H1 (cell line): ENCODE measurements around the gene CYP26A1. TPM values are rescaled to one million over a fixed set of nuclear protein-coding genes. Genes with fewer than 3 reads are reported as not detected.

Source experiments
- CTCF ChIA-PET: fragments of 300-600 bp; sonication (Branson Sonifier 250); formaldehyde crosslinking; loops from one replicate; lab custom pipeline; 2021; ENCODE audit not compliant: partially characterized antibody; lab: Charles Lee
- POLR2A ChIA-PET: fragments of 300-600 bp; sonication (Branson Sonifier 250); formaldehyde crosslinking; loops from one replicate; lab custom pipeline; 2021; ENCODE audit warnings: inconsistent platforms; ENCODE audit not compliant: partially characterized antibody; lab: Charles Lee
- DNase-seq, 2 experiments: peaks; one replicate each; pipeline versions ENCODE4 v3.0.0 to v3.0.0-alpha.2; 2010 to 2022; ENCODE audit warnings: low spot score in 2 of 2, low read depth in 1 of 2, mixed read lengths in 1 of 2
- FAIRE-seq: peaks from 2 replicates; lab custom pipeline; 2011; peaks lifted over from hg19 to GRCh38; lab: Jason Lieb, UNC
- H2AFZ ChIP-seq: 2 replicates; pipeline ENCODE4 v1.8.1; 2012; ENCODE audit warnings: low read length, inconsistent platforms
- H2AK5ac ChIP-seq: 2 replicates; pipeline ENCODE4 v1.6.1; 2013; ENCODE audit warnings: low read depth, low read length
- H2BK120ac ChIP-seq: replicated peaks from 2 replicates; pipeline ENCODE3; 2013; ENCODE audit warnings: low read depth, low read length, inconsistent platforms
- H2BK12ac ChIP-seq: 2 replicates; pipeline ENCODE4 v1.6.1; 2013; ENCODE audit warnings: low read depth, low read length
- H2BK15ac ChIP-seq: 2 replicates; pipeline ENCODE4 v1.6.1; 2013; ENCODE audit warnings: low read length
- H2BK20ac ChIP-seq: 2 replicates; pipeline ENCODE4 v1.6.1; 2013; ENCODE audit warnings: low read length
- H2BK5ac ChIP-seq: 2 replicates; pipeline ENCODE4 v1.6.1; 2013; ENCODE audit warnings: low read depth, low read length
- H3K14ac ChIP-seq: 2 replicates; pipeline ENCODE4 v1.6.1; 2013; ENCODE audit warnings: inconsistent platforms; ENCODE audit not compliant: insufficient read length
- H3K18ac ChIP-seq: 2 replicates; pipeline ENCODE4 v1.6.1; 2013; ENCODE audit warnings: low read length; ENCODE audit errors: extremely low read depth
- H3K23ac ChIP-seq: 2 replicates; pipeline ENCODE4 v1.6.1; 2013; ENCODE audit warnings: inconsistent platforms; ENCODE audit not compliant: insufficient read length
- H3K23me2 ChIP-seq: 2 replicates; pipeline ENCODE4 v1.6.1; 2013; ENCODE audit warnings: low read depth, low read length
- H3K27ac ChIP-seq: 2 replicates; pipeline ENCODE4 v1.6.1; 2011; ENCODE audit warnings: low read depth, low read length, inconsistent platforms
- H3K27me3 ChIP-seq, 4 experiments: replicated peaks in 1 of 4; 1 replicate in 1 of 4; 2 replicates in 3 of 4; pipeline versions ENCODE4 v1.6.1 to v1.8.1; 2011 to 2013; ENCODE audit warnings: low read length in 3 of 4, mild to moderate bottlenecking in 3 of 4, inconsistent platforms in 2 of 4, mixed read lengths in 2 of 4, moderate library complexity in 1 of 4; ENCODE audit not compliant: control insufficient read depth in 3 of 4, insufficient read depth in 3 of 4; ENCODE audit errors: extremely low read depth in 1 of 4
- H3K36me3 ChIP-seq, 4 experiments: 2 replicates each; pipeline versions ENCODE4 v1.6.1 to v1.8.1; 2011 to 2013; ENCODE audit warnings: mild to moderate bottlenecking in 4 of 4, low read length in 3 of 4, moderate library complexity in 2 of 4, control low read depth in 1 of 4, inconsistent platforms in 1 of 4; ENCODE audit not compliant: insufficient read depth in 4 of 4, control insufficient read depth in 2 of 4
- H3K4ac ChIP-seq: replicated peaks from 2 replicates; pipeline ENCODE3; 2013; ENCODE audit warnings: low read length, low read depth, mixed read lengths, inconsistent platforms; ENCODE audit not compliant: insufficient read length
- H3K4me1 ChIP-seq, 4 experiments: replicated peaks in 1 of 4; 1 replicate in 1 of 4; 2 replicates in 3 of 4; pipeline versions ENCODE4 v1.6.1 to v1.8.1; 2011 to 2013; ENCODE audit warnings: low read length in 3 of 4, inconsistent platforms in 2 of 4, mixed read lengths in 1 of 4; ENCODE audit not compliant: insufficient read depth in 4 of 4, control insufficient read depth in 3 of 4
- H3K4me2 ChIP-seq, 2 experiments: 2 replicates each; pipeline versions ENCODE4 v1.6.1 to v1.8.1; 2011 to 2013; ENCODE audit warnings: low read depth in 2 of 2, low read length in 2 of 2, control low read depth in 1 of 2, inconsistent platforms in 1 of 2, mild to moderate bottlenecking in 1 of 2; ENCODE audit not compliant: insufficient read depth in 1 of 2
- H3K4me3 ChIP-seq, 4 experiments: fragments of 200-600, 300-600 bp in 1 of 4; sonication (generic), shearing (Covaris generic), sonication (Bioruptor Twin) in 1 of 4; 2 replicates each; pipeline versions ENCODE4 v1.5.1 to v1.8.1; 2011 to 2016; ENCODE audit warnings: low read length in 4 of 4, low read depth in 3 of 4, control low read depth in 2 of 4, inconsistent platforms in 2 of 4, mild to moderate bottlenecking in 2 of 4, mixed read lengths in 1 of 4, moderate library complexity in 1 of 4; ENCODE audit not compliant: insufficient read depth in 2 of 4; ENCODE audit errors: extremely low read depth in 1 of 4
- H3K56ac ChIP-seq: replicated peaks from 2 replicates; pipeline ENCODE3; 2013; ENCODE audit warnings: low read depth, mild to moderate bottlenecking, mixed read lengths, low read length, inconsistent platforms; ENCODE audit not compliant: insufficient read length
- H3K79me1 ChIP-seq: 2 replicates; pipeline ENCODE4 v1.6.1; 2013; ENCODE audit warnings: low read depth, low read length, control low read depth
- H3K79me2 ChIP-seq, 2 experiments: 2 replicates each; pipeline versions ENCODE4 v1.6.1 to v1.8.1; 2012 to 2013; ENCODE audit warnings: low read length in 2 of 2, mild to moderate bottlenecking in 2 of 2, inconsistent platforms in 1 of 2; ENCODE audit not compliant: insufficient read depth in 2 of 2, control insufficient read depth in 1 of 2
- H3K9ac ChIP-seq, 4 experiments: replicated peaks in 1 of 4; 1 replicate in 1 of 4; 2 replicates in 3 of 4; pipeline versions ENCODE4 v1.6.1 to v1.8.1; 2011 to 2013; ENCODE audit warnings: low read depth in 3 of 4, low read length in 3 of 4, control low read depth in 2 of 4, mild to moderate bottlenecking in 2 of 4, moderate library complexity in 2 of 4, inconsistent platforms in 1 of 4; ENCODE audit errors: extremely low read depth in 1 of 4
- H3K9me3 ChIP-seq, 2 experiments: 2 replicates each; pipeline versions ENCODE4 v1.6.1 to v1.8.1; 2012 to 2013; ENCODE audit warnings: mild to moderate bottlenecking in 2 of 2, moderate library complexity in 2 of 2, control low read depth in 1 of 2, inconsistent platforms in 1 of 2, low read depth in 1 of 2, low read length in 1 of 2, mixed read lengths in 1 of 2; ENCODE audit not compliant: insufficient read depth in 2 of 2
- H4K20me1 ChIP-seq, 2 experiments: replicated peaks in 1 of 2; 2 replicates each; pipeline versions ENCODE3 to v1.8.1; 2011 to 2013; ENCODE audit warnings: inconsistent platforms in 2 of 2, low read length in 2 of 2, mild to moderate bottlenecking in 1 of 2; ENCODE audit not compliant: insufficient read depth in 2 of 2, control insufficient read depth in 1 of 2
- H4K5ac ChIP-seq: 2 replicates; pipeline ENCODE4 v1.6.1; 2013; ENCODE audit warnings: low read length, low read depth, mixed read lengths, inconsistent platforms; ENCODE audit not compliant: insufficient read length
- H4K8ac ChIP-seq: 2 replicates; pipeline ENCODE4 v1.8.0; 2013; ENCODE audit warnings: mild to moderate bottlenecking, moderate library complexity, low read length, inconsistent platforms; ENCODE audit not compliant: insufficient read depth; ENCODE audit errors: extremely low read depth
- H4K91ac ChIP-seq: replicated peaks from 2 replicates; pipeline ENCODE3; 2013; ENCODE audit warnings: low read length, mixed read lengths, inconsistent platforms; ENCODE audit not compliant: insufficient read length
- NRF1 ChIP-seq: IDR thresholded peaks from 2 replicates; pipeline ENCODE4 v1.6.1; 2011; ENCODE audit warnings: mild to moderate bottlenecking, low read depth, low read length, improper control_type of control experiment
- RAD21 ChIP-seq, 2 experiments: IDR thresholded peaks in 1 of 2; conservative IDR thresholded peaks in 1 of 2; 2 replicates each; pipeline ENCODE4 v1.6.1; 2011; ENCODE audit warnings: low read depth in 2 of 2, low read length in 2 of 2, improper control_type of control experiment in 1 of 2, inconsistent platforms in 1 of 2, mild to moderate bottlenecking in 1 of 2, moderate library complexity in 1 of 2
- WGBS, 2 experiments: shearing (Covaris generic) in 1 of 2; methylation state at CpG; one replicate each; pipeline versions ENCODE4 v1.1.6 to v1.1.7; 2013 to 2015; ENCODE audit warnings: low lambda C conversion rate in 2 of 2, mixed read lengths in 2 of 2, inconsistent platforms in 1 of 2, low coverage in 1 of 2, missing lambda C conversion rate in 1 of 2; ENCODE audit not compliant: insufficient replicate concordance in 2 of 2, insufficient coverage in 1 of 2, insufficient read length in 1 of 2; ENCODE audit errors: extremely low coverage in 1 of 2, missing lambda C conversion rate in 1 of 2; 5-methylcytosine and 5-hydroxymethylcytosine counted together
- polyA plus RNA-seq, 7 experiments: library from polyadenylated mRNA; depleted of rRNA in 3 of 7; stranded (reverse) in 5 of 7; unstranded in 2 of 7; fragments of >200 nt in 5 of 7; fragments of 200-250 nt in 2 of 7; gene quantifications; 1 replicate in 5 of 7; 2 replicates in 1 of 7; 4 replicates in 1 of 7; pipeline versions ENCODE4 v1.2.1 to v1.2.3, GENCODE V29; 2011 to 2013; ENCODE audit warnings: missing spikeins in 2 of 7, mixed read lengths in 2 of 7
- total RNA-seq: library from RNA; stranded (reverse); fragmentation: NEBNext Ultra II Directional; extraction: Animal tissue kit (Norgen Biotek cat#: 25700); gene quantifications from 2 replicates; pipeline ENCODE4 v1.2.1, GENCODE V29; 2021

CYP26A1 gene
- total and polyA plus RNA-seq, 2 of the 8 experiments (the other 6 are each of a cell fraction or from before 2014, with no cell fraction given) = 5.0 to 9.1 TPM

- Histone ChIP-seq H3K79me2 (no peaks in the 10 kb centered on the region), H3K18ac (no peak overlapping the region), H2BK15ac (no peak overlapping the region), H3K4ac (no peak overlapping the region), H2BK12ac (no peak overlapping the region), H4K91ac (no peak overlapping the region), H3K23ac (no peak overlapping the region), H2BK120ac (no peak overlapping the region), H3K4me2 (no peak overlapping the region), H3K36me3 (no peaks in the 10 kb centered on the region), H3K14ac (no peak overlapping the region), H2BK5ac (no peak overlapping the region), H2AK5ac (no peak overlapping the region), H3K9me3 (no peaks in the 10 kb centered on the region), H3K27me3 (no peaks in the 10 kb centered on the region; a peak in 1 of 7 replicates), H4K8ac (no peak overlapping the region), H3K4me1 (peaks cover 2 to 5% (median 3%) of the 10 kb centered on the region in 4 experiments), H3K56ac (no peak overlapping the region), H4K5ac (no peak overlapping the region), H3K27ac (no peak overlapping the region), H2BK20ac (no peak overlapping the region), H4K20me1 (no peaks in the 10 kb centered on the region), H2AFZ (no peak overlapping the region), H3K9ac (no peak overlapping the region), H3K23me2 (no peaks in the 10 kb centered on the region), H3K79me1 (no peaks in the 10 kb centered on the region), H3K4me3 (no peak overlapping the region)
- no peak for FAIRE-seq
- DNase-seq = no peak
- 89% methylated on average over 4 of the region's 4 CpGs; no CpG with 5 or more reads in 1 of the 2 experiments for WGBS, 2 experiments
- TF ChIP-seq NRF1 (no peak), RAD21 (IDR thresholded peaks at IDR 0.05 in 1 of 2, conservative IDR thresholded peaks at IDR 0.05 in 1 of 2; ENCODE audit: low read depth in 2 of 2, low read length in 2 of 2) (no peak)
- POLR2A ChIA-PET = no interaction called here
- CTCF ChIA-PET = interaction anchor here (0.6 to 18.5 kb wide), 7 partner anchors 9 to 292 kb away, joined by 3 to 363 read pairs (median 5); no protein-coding TSS in a partner anchor
Observed at GRCh38 chr10:93085272-93085859, 11.7 kb downstream of the CYP26A1 start.
